ENCODE results near the gene KLF13. TPM values are rescaled to one million over a fixed set of nuclear protein-coding genes. Genes with fewer than 3 reads are reported as not detected.

Gene KLF13
- total RNA-seq, 2 donors from 2014 or later = 18.7 to 18.9 TPM

DNA sequence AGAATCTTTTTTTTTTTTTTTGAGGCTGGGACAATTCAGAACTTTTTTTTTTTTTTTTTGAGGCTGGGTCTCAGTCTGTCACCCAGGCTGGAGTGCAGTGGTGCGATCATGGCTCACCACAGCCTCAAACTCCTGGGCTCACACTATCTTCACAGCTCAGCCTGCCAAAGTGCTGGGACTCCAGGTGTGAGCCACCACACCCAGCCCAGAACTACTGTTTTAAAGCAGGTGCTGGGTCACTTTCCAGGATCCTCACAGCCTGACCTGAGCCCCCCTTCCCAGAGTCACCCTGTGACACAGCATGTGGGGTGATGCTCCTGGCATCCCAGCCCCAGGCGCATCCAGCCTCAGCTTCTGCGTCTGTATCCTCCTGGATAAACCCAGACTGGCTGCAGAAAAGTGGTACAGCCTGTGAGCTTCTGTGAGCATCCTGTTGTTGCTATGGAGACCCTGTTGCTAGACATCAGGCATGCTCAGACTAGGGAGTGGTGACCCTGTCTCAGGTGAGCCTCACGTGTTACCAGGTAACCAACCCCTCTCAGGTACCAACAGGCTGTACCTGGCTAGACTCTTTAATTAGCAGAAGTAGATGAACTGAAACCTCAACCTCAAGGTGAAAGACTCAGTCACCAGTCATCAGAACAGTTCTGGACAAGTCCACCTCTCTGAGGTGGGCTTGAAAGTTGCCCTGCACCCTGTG is 15.0 kb downstream of the KLF13 start:
- TF ChIP-seq, protein P1, sequence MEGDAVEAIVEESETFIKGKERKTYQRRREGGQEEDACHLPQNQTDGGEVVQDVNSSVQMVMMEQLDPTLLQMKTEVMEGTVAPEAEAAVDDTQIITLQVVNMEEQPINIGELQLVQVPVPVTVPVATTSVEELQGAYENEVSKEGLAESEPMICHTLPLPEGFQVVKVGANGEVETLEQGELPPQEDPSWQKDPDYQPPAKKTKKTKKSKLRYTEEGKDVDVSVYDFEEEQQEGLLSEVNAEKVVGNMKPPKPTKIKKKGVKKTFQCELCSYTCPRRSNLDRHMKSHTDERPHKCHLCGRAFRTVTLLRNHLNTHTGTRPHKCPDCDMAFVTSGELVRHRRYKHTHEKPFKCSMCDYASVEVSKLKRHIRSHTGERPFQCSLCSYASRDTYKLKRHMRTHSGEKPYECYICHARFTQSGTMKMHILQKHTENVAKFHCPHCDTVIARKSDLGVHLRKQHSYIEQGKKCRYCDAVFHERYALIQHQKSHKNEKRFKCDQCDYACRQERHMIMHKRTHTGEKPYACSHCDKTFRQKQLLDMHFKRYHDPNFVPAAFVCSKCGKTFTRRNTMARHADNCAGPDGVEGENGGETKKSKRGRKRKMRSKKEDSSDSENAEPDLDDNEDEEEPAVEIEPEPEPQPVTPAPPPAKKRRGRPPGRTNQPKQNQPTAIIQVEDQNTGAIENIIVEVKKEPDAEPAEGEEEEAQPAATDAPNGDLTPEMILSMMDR (conservative IDR thresholded peaks at IDR 0.05) = no peak
- Histone ChIP-seq H3K4me1 (ENCODE audit: control insufficient read depth, insufficient read depth, low read length) (no peaks in the 10 kb centered on the region), H3K36me3 (ENCODE audit: control insufficient read depth, insufficient read depth, low read length) (no peaks in the 10 kb centered on the region), H3K27ac (ENCODE audit: low read depth, low read length) (no peak overlapping the region), H3K27me3 (ENCODE audit: control insufficient read depth, insufficient read depth, low read length, poor library complexity, severe bottlenecking) (no peaks in the 10 kb centered on the region), H3K9ac (ENCODE audit: extremely low read depth, low read length, poor library complexity, severe bottlenecking) (no peak overlapping the region), H3K4me3 (ENCODE audit: low read length) (no peak overlapping the region), H3K9me3 (ENCODE audit: control insufficient read depth, low read length) (no peaks in the 10 kb centered on the region)
- Mint-ChIP-seq H3K36me3 (ENCODE audit: low read depth) (no peaks in the 10 kb centered on the region), H3K9me3 (no peaks in the 10 kb centered on the region), H3K27ac (no peak overlapping the region), H3K4me1 (peaks cover 9% of the 10 kb centered on the region), H3K4me3 (no peak overlapping the region), H3K27me3 (ENCODE audit: insufficient read depth) (no peaks in the 10 kb centered on the region)
- no peak for DNase-seq
- 92 to 95% methylated on average over 2 to 4 of the region's 4 CpGs for WGBS, 2 experiments (ENCODE audit: insufficient coverage in 1 of 2, insufficient read length in 1 of 2)

DNA sequence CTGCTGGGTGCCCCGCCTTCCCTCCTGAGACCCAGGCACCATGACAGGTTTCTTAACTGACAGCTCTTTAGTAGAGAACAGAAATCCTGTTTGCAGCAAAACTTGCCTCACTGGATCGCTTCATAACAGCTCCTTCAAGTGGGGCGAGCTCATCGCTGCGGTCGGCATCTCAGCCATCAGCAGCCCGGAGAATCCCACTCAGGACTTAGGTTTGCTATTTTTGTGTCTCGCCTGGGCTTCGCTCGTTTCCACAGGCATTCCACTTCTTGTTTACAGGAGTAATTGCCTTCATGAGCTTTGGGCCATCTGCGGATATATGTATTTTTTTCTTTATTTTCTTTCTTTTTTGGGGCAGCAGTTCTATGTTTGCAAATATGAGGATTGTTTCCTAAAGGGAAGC is 15.7 kb downstream of the KLF13 start:
- Histone ChIP-seq H3K9me3 (ENCODE audit: control insufficient read depth, low read length) (no peaks in the 10 kb centered on the region), H3K27me3 (ENCODE audit: control insufficient read depth, insufficient read depth, low read length, poor library complexity, severe bottlenecking) (no peaks in the 10 kb centered on the region), H3K4me3 (ENCODE audit: low read length) (no peak overlapping the region), H3K27ac (ENCODE audit: low read depth, low read length) (no peak overlapping the region), H3K9ac (ENCODE audit: extremely low read depth, low read length, poor library complexity, severe bottlenecking) (no peak overlapping the region), H3K4me1 (ENCODE audit: control insufficient read depth, insufficient read depth, low read length) (no peaks in the 10 kb centered on the region), H3K36me3 (ENCODE audit: control insufficient read depth, insufficient read depth, low read length) (no peaks in the 10 kb centered on the region)
- no peak for DNase-seq
- Mint-ChIP-seq H3K36me3 (ENCODE audit: low read depth) (no peaks in the 10 kb centered on the region), H3K27ac (no peak overlapping the region), H3K27me3 (ENCODE audit: insufficient read depth) (no peaks in the 10 kb centered on the region), H3K9me3 (no peaks in the 10 kb centered on the region), H3K4me3 (no peak overlapping the region), H3K4me1 (peaks cover 3% of the 10 kb centered on the region)
- TF ChIP-seq, protein P1 (conservative IDR thresholded peaks at IDR 0.05) = no peak
- 93 to 94% methylated on average over 4 to 11 of the region's 11 CpGs for WGBS, 2 experiments (ENCODE audit: insufficient coverage in 1 of 2, insufficient read length in 1 of 2)

DNA sequence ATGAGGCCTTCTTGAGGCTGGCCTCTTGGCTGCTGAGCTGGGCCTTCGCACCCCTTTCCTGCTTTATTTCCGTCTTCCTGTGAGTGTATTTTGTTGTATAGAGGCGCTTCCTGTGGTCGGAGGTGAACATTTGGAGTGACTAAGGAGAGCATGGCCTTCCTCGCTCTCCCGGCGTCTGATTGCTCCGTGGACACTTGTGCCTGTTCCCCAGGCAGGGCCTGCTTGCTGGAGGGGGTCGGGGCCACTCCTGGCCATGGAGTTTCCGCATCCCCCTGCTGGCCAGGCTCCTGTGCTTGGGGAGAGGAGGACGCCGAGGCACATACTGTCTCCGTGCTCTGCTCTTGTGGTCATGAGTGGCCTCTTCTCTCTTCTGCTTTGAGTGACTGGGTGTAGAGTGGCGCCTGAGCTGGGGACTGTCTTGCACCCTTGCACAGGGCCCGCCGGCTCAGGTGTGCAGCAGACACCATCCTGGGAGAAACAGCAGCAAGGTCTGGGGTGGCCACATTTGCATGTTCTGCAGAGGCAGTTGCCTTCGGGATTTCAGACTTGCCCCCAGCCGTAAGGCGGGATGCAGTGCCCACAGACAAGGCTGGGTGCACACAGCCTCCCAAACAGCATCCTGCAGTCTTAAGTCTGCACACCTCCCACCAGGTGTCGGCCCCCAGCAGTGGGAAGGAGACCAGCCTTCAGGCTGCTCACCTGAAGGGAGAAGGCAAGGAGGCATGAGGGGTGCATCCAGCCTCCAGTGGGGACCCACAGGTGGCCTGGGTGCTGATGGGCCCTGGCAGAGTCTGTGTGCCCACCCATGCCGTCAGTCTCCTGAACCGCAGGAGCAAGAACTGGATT is 16.4 kb downstream of the KLF13 start:
- Mint-ChIP-seq H3K36me3 (ENCODE audit: low read depth) (no peaks in the 10 kb centered on the region), H3K4me1 (peaks cover 3% of the 10 kb centered on the region), H3K9me3 (no peaks in the 10 kb centered on the region), H3K27ac (no peak overlapping the region), H3K4me3 (no peak overlapping the region), H3K27me3 (ENCODE audit: insufficient read depth) (no peaks in the 10 kb centered on the region)
- TF ChIP-seq, protein P1 (conservative IDR thresholded peaks at IDR 0.05) = peak; percentile 53
- H3K9me3 ChIP-seq (ENCODE audit: control insufficient read depth, low read length) = no peaks in the 10 kb centered on the region
- no peak overlapping the region for H3K9ac ChIP-seq (ENCODE audit: extremely low read depth, low read length, poor library complexity, severe bottlenecking)
- H3K4me1 ChIP-seq (ENCODE audit: control insufficient read depth, insufficient read depth, low read length) = no peaks in the 10 kb centered on the region
- no peak overlapping the region for H3K4me3 ChIP-seq (ENCODE audit: low read length)
- no peaks in the 10 kb centered on the region for H3K36me3 ChIP-seq (ENCODE audit: control insufficient read depth, insufficient read depth, low read length)
- H3K27ac ChIP-seq (ENCODE audit: low read depth, low read length) = no peak overlapping the region
- 89% methylated on average over 9 to 22 of the region's 22 CpGs for WGBS, 2 experiments (ENCODE audit: insufficient coverage in 1 of 2, insufficient read length in 1 of 2)
- H3K27me3 ChIP-seq (ENCODE audit: control insufficient read depth, insufficient read depth, low read length, poor library complexity, severe bottlenecking) = no peaks in the 10 kb centered on the region
- peak; percentile 64 for DNase-seq
